ENCODE results near the gene RBP5.

RBP5 gene

DNA sequence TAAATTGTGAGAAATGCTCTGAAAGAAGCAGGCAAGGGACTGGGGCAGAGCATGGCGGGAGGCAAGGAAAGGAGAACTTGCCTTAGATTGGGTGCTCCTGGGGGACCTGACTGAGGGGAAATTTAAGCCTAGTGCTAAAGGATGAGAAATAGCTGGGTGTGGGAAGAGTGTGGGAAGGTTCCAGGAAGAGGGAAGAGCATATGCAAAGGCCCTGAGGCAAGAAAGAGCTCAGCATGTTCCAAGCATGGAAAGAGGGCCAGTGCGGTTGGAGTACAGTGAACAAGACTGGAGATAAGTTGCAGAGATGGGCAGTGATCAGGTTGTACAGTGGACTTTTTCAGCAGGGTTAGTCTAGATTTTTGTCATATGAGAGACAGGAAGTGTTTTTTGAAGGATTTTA, 10.5 kb upstream of the RBP5 start:
- Histone ChIP-seq H3K4me3 (ENCODE audit: insufficient read depth in 1 of 2, low read depth in 1 of 2, low read length in 2 of 2) (no peak overlapping the region), H3K18ac (ENCODE audit: low read depth in 1 of 2, low read length in 2 of 2) (no peak overlapping the region)
- 99% methylated on average over 2 of the region's 2 CpGs for WGBS

DNA sequence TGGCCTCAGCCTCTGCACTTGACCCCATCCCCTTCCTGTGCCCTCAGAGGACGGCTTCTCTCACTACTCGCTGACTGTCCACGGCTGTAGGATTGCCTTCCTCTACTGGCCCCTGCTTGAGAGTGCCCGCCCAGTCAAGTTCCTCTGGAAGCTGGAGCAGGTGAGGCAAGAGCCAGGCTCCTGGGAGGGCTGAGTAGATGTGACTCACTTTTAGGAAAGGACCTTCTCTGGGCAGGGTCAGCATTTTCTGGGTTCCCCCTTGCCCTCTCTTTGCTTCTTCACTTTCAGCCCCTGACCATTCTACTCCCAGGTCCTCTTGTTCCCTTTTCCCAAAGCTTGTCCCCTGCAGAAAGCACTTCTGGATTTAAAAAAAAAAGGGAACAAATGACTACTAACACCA, 9.2 kb upstream of the RBP5 start:
- Histone ChIP-seq H3K18ac (ENCODE audit: low read depth in 1 of 2, low read length in 2 of 2) (no peak overlapping the region), H3K9me3 (ENCODE audit: control insufficient read depth, low read length) (no peaks in the 10 kb centered on the region), H3K14ac (ENCODE audit: low read length in 2 of 2) (no peak overlapping the region), H3K36me3 (ENCODE audit: control insufficient read depth in 1 of 2, insufficient read depth in 2 of 2, low read depth in 1 of 2, low read length in 2 of 2) (peaks cover 62 to 64% of the 10 kb centered on the region in 2 experiments), H3K27me3 (ENCODE audit: control insufficient read depth in 1 of 2, insufficient read depth in 1 of 2, low read length in 2 of 2) (no peaks in the 10 kb centered on the region), H3K4me2 (ENCODE audit: low read length, poor library complexity, severe bottlenecking) (no peak overlapping the region), H2BK12ac (ENCODE audit: low read length in 2 of 2) (no peak overlapping the region), H3K79me1 (replicated peaks; ENCODE audit: low read length, poor library complexity, severe bottlenecking) (peaks cover 4% of the 10 kb centered on the region), H2AK5ac (ENCODE audit: low read length, severe bottlenecking) (no peak overlapping the region), H2AFZ (ENCODE audit: low read depth, low read length) (no peak overlapping the region), H4K8ac (ENCODE audit: low read length) (no peak overlapping the region), H3K4me1 (ENCODE audit: control insufficient read depth, insufficient read depth, low read depth, low read length) (no peaks in the 10 kb centered on the region), H2BK5ac (ENCODE audit: low read depth, low read length, poor library complexity, severe bottlenecking) (no peak overlapping the region), H4K91ac (ENCODE audit: low read length) (no peak overlapping the region), H3K4ac (ENCODE audit: low read depth in 1 of 2, low read length in 2 of 2) (no peak overlapping the region), H3K27ac (ENCODE audit: low read length, poor library complexity, severe bottlenecking) (no peak overlapping the region), H3K23ac (ENCODE audit: low read length in 2 of 2) (no peak overlapping the region), H2BK15ac (ENCODE audit: low read depth, poor library complexity, severe bottlenecking) (no peak overlapping the region), H2BK120ac (ENCODE audit: low read depth, low read length) (no peak overlapping the region), H3K4me3 (ENCODE audit: insufficient read depth in 1 of 2, low read depth in 1 of 2, low read length in 2 of 2) (no peak overlapping the region), H3K9ac (ENCODE audit: low read length) (no peak overlapping the region)
- no peak for DNase-seq
- WGBS: 49% methylated on average over 4 of the region's 4 CpGs

More for the DNA sequence above, 10.5 kb upstream of the RBP5 start:
- Histone ChIP-seq H4K8ac (ENCODE audit: low read length) (no peak overlapping the region), H3K23ac (ENCODE audit: low read length in 2 of 2) (no peak overlapping the region), H2BK5ac (ENCODE audit: low read depth, low read length, poor library complexity, severe bottlenecking) (no peak overlapping the region), H2AK5ac (ENCODE audit: low read length, severe bottlenecking) (no peak overlapping the region), H3K4me2 (ENCODE audit: low read length, poor library complexity, severe bottlenecking) (no peak overlapping the region), H3K9me3 (ENCODE audit: control insufficient read depth, low read length) (no peaks in the 10 kb centered on the region), H3K9ac (ENCODE audit: low read length) (no peak overlapping the region), H4K91ac (ENCODE audit: low read length) (no peak overlapping the region), H3K27me3 (ENCODE audit: control insufficient read depth in 1 of 2, insufficient read depth in 1 of 2, low read length in 2 of 2) (no peaks in the 10 kb centered on the region), H3K4me1 (ENCODE audit: control insufficient read depth, insufficient read depth, low read depth, low read length) (no peaks in the 10 kb centered on the region), H3K36me3 (ENCODE audit: control insufficient read depth in 1 of 2, insufficient read depth in 2 of 2, low read depth in 1 of 2, low read length in 2 of 2) (peaks cover 61 to 62% of the 10 kb centered on the region in 2 experiments), H2BK120ac (ENCODE audit: low read depth, low read length) (no peak overlapping the region), H3K4ac (ENCODE audit: low read depth in 1 of 2, low read length in 2 of 2) (no peak overlapping the region), H3K14ac (ENCODE audit: low read length in 2 of 2) (no peak overlapping the region), H2BK12ac (ENCODE audit: low read length in 2 of 2) (no peak overlapping the region), H3K79me1 (replicated peaks; ENCODE audit: low read length, poor library complexity, severe bottlenecking) (no peaks in the 10 kb centered on the region), H3K27ac (ENCODE audit: low read length, poor library complexity, severe bottlenecking) (no peak overlapping the region), H2BK15ac (ENCODE audit: low read depth, poor library complexity, severe bottlenecking) (no peak overlapping the region), H2AFZ (ENCODE audit: low read depth, low read length) (no peak overlapping the region)
- no peak for DNase-seq

DNA sequence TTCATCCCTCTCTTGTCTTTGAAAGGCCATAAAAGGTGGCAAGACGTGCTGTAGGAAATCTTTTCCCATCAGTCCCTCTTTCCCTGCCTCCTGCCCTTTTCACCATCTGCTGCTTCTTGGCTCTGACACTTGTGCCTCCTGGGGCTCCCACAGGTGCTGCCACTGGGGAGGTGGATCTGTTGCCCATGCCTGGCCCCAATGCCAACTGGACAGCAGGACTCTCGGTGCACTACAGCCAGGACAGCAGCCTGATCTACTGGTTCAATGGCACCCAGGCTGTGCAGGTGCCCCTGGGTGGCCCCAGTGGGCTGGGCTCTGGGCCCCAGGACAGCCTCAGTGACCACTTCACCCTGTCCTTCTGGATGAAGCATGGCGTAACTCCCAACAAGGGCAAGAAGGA, 8.0 kb upstream of the RBP5 start:
- H2BK5ac ChIP-seq (ENCODE audit: low read depth, low read length, poor library complexity, severe bottlenecking): no peak overlapping the region
- no peak overlapping the region for H3K23ac ChIP-seq (ENCODE audit: low read length in 2 of 2)
- H2BK15ac ChIP-seq (ENCODE audit: low read depth, poor library complexity, severe bottlenecking): no peak overlapping the region
- no peak for DNase-seq
- no peaks in the 10 kb centered on the region for H3K4me1 ChIP-seq (ENCODE audit: control insufficient read depth, insufficient read depth, low read depth, low read length)
- no peak overlapping the region for H3K4ac ChIP-seq (ENCODE audit: low read depth in 1 of 2, low read length in 2 of 2)
- peaks cover 9% of the 10 kb centered on the region for H3K79me1 ChIP-seq (replicated peaks; ENCODE audit: low read length, poor library complexity, severe bottlenecking)
- no peak overlapping the region for H3K4me2 ChIP-seq (ENCODE audit: low read length, poor library complexity, severe bottlenecking)
- no peaks in the 10 kb centered on the region for H3K9me3 ChIP-seq (ENCODE audit: control insufficient read depth, low read length)
- WGBS: 95% methylated on average over 3 of the region's 3 CpGs
- no peak overlapping the region for H3K18ac ChIP-seq (ENCODE audit: low read depth in 1 of 2, low read length in 2 of 2)
- H2AFZ ChIP-seq (ENCODE audit: low read depth, low read length): no peak overlapping the region
- H2BK120ac ChIP-seq (ENCODE audit: low read depth, low read length): no peak overlapping the region
- peaks cover 55 to 56% of the 10 kb centered on the region in 2 experiments for H3K36me3 ChIP-seq (ENCODE audit: control insufficient read depth in 1 of 2, insufficient read depth in 2 of 2, low read depth in 1 of 2, low read length in 2 of 2)
- H4K8ac ChIP-seq (ENCODE audit: low read length): no peak overlapping the region
- H4K91ac ChIP-seq (ENCODE audit: low read length): no peak overlapping the region
- H3K4me3 ChIP-seq (ENCODE audit: insufficient read depth in 1 of 2, low read depth in 1 of 2, low read length in 2 of 2): no peak overlapping the region
- no peak overlapping the region for H3K9ac ChIP-seq (ENCODE audit: low read length)
- no peak overlapping the region for H2BK12ac ChIP-seq (ENCODE audit: low read length in 2 of 2)
- peaks cover 0 to 4% of the 10 kb centered on the region in 2 experiments for H3K27me3 ChIP-seq (ENCODE audit: control insufficient read depth in 1 of 2, insufficient read depth in 1 of 2, low read length in 2 of 2)
- no peak overlapping the region for H2AK5ac ChIP-seq (ENCODE audit: low read length, severe bottlenecking)
- H3K14ac ChIP-seq (ENCODE audit: low read length in 2 of 2): no peak overlapping the region
- H3K27ac ChIP-seq (ENCODE audit: low read length, poor library complexity, severe bottlenecking): no peak overlapping the region

DNA sequence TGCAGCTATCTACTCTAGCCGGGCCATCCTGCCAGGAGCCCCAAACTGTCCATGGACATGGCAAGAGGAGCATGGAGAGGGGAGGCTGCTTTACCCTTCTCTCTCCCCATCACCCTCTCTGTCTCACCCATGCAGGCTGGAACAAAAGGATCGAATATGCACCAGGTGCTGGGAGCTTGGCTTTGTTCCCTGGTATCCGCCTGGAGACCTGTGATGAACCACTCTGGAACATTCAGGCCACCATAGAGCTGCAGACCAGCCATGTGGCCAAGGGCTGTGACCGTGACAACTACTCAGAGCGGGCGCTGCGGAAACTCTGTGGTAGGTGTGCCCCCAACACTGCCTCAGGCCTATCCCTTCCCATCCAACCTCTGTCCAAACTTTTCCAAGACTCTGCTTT, 7.4 kb upstream of the RBP5 start:
- no peak overlapping the region for H3K4me2 ChIP-seq (ENCODE audit: low read length, poor library complexity, severe bottlenecking)
- no peaks in the 10 kb centered on the region for H3K9me3 ChIP-seq (ENCODE audit: control insufficient read depth, low read length)
- no peak overlapping the region for H2BK15ac ChIP-seq (ENCODE audit: low read depth, poor library complexity, severe bottlenecking)
- H3K27me3 ChIP-seq (ENCODE audit: control insufficient read depth in 1 of 2, insufficient read depth in 1 of 2, low read length in 2 of 2): peaks cover 0 to 7% of the 10 kb centered on the region in 2 experiments
- no peak overlapping the region for H2BK5ac ChIP-seq (ENCODE audit: low read depth, low read length, poor library complexity, severe bottlenecking)
- no peak overlapping the region for H3K23ac ChIP-seq (ENCODE audit: low read length in 2 of 2)
- H4K8ac ChIP-seq (ENCODE audit: low read length): no peak overlapping the region
- H3K4me1 ChIP-seq (ENCODE audit: control insufficient read depth, insufficient read depth, low read depth, low read length): peaks cover 5% of the 10 kb centered on the region
- H2AK5ac ChIP-seq (ENCODE audit: low read length, severe bottlenecking): no peak overlapping the region
- H2BK12ac ChIP-seq (ENCODE audit: low read length in 2 of 2): no peak overlapping the region
- peaks cover 10% of the 10 kb centered on the region for H3K79me1 ChIP-seq (replicated peaks; ENCODE audit: low read length, poor library complexity, severe bottlenecking)
- DNase-seq: no peak
- H4K91ac ChIP-seq (ENCODE audit: low read length): no peak overlapping the region
- H3K36me3 ChIP-seq (ENCODE audit: control insufficient read depth in 1 of 2, insufficient read depth in 2 of 2, low read depth in 1 of 2, low read length in 2 of 2): peaks cover 49 to 52% of the 10 kb centered on the region in 2 experiments
- WGBS: 97% methylated on average over 7 of the region's 7 CpGs
- no peak overlapping the region for H2AFZ ChIP-seq (ENCODE audit: low read depth, low read length)
- H3K18ac ChIP-seq (ENCODE audit: low read depth in 1 of 2, low read length in 2 of 2): no peak overlapping the region
- no peak overlapping the region for H3K4ac ChIP-seq (ENCODE audit: low read depth in 1 of 2, low read length in 2 of 2)
- H2BK120ac ChIP-seq (ENCODE audit: low read depth, low read length): no peak overlapping the region
- no peak overlapping the region for H3K14ac ChIP-seq (ENCODE audit: low read length in 2 of 2)
- no peak overlapping the region for H3K4me3 ChIP-seq (ENCODE audit: insufficient read depth in 1 of 2, low read depth in 1 of 2, low read length in 2 of 2)
- no peak overlapping the region for H3K27ac ChIP-seq (ENCODE audit: low read length, poor library complexity, severe bottlenecking)
- no peak overlapping the region for H3K9ac ChIP-seq (ENCODE audit: low read length)

Measured in mesenchymal stem cell (in vitro differentiated cells and primary cell).